GM21529 (cell line): ENCODE data around the gene INPP5D.
A peak's percentile ranks its signal among the peaks of the same experiment; 100 is the strongest.

Experiments
- ATAC-seq: cut with Tn5 transposase; IDR thresholded peaks from one replicate; pipeline ENCODE4 v1.9.1; 2021; ENCODE audit not compliant: unreplicated experiment

The INPP5D gene

GRCh38 chr2:233251306-233252116 is 191.4 kb downstream of the INPP5D start, which contains the start of gene ATG16L1:
TSS of gene ATG16L1 (plus strand) at chr2:233251673. CDS start at chr2:233251828, 155 bp downstream.
- peak; percentile 94 for ATAC-seq

DNA sequence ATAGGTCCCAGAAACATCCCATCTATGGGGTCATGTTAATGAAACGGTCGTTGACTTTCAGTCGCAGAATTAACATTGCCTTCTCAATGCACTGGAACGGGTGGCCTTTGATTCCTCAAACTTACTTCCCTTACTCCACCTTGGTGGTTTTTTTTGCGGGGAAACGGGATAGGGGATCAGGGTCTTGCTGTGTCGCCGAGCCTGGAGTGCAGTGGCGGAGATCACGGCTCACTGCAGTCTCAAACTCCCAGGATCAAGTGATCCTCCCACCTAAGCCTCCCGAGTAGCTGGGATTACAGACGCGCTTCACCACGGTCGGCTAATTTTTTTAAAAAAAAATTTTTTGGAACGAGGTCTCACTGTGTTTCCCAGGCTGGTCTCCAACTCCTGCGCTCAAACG is 192.1 kb downstream of the INPP5D start:
- ATAC-seq: no peak

DNA sequence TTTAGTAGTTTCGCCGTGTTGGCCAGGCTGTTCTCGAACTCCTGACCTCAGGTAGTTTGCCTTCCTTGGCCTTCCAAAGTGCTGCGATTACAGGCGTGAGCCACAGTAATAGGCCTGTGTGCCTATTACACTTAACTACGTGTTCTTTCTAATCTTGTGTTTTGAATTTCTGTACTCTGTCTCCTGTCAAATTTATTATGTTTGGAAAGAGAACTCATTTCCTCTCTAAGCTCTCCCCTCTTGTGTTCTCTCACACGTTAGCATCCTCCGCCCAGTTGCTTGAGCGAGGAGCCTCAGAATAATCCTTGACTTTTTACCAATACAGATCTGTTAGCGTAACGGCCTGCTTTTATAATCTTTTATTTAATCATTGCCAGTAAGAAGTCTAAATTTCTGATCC is 195.0 kb downstream of the INPP5D start:
- no peak for ATAC-seq

DNA sequence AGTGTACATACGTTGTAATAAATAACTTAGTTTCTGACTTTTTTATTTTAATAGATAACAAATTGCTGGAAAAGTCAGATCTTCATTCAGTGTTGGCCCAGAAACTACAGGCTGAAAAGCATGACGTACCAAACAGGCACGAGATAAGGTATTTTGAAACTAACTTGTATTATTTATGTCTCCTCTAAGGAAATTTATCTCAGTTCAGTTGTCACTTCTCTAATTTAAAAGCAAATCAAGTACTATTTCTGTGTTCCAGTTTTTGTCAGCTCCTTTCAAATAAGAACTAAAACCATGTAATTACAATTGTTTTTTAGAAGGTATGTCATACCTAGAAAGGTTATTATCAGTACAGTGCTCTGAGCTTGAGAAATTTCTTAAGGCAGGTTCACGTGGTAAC is 195.9 kb downstream of the INPP5D start:
- ATAC-seq: no peak
